HG03060 (cell line): ENCODE measurements around the gene ZMYND8.

Source experiments
- ATAC-seq: cut with Tn5 transposase; IDR thresholded peaks from one replicate; pipeline ENCODE4 v1.9.1; 2021; ENCODE audit warnings: low read depth, moderate number of reproducible peaks; ENCODE audit not compliant: unreplicated experiment

Gene ZMYND8

DNA sequence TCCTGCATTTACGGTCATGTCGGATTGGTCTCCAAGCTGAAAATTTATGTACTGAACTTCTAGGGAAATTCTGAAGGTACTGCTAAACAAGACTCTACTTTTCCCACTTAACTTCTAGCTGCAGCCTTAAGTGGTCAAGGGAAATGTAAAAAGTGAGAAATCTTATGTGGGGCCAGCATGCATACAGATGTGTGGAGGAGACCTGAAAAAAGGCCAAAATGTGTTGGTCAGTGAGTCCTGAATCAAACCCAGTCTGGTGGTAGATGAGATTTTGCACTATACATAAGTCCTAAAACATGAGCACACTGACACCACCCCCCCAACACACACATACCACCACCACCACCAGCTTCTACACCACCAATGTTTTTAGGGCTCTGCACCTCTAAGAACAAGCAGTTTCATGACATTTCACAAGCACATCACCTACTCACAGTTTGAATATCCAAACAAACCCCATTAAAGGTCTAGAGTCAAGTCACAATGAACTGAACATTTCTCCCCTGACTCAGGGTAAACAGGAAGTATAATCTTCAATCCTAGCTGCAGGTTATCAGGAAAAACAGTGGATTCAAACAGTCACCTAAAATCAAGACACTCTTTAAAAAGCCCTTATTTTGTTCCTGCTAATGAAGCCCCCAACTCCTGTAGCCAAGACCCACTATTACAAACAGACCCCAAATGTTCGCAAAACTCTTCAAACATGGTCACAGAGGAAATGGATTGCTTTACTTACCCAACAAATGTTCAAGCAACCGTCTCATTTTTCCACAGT, 1.6 kb downstream of the ZMYND8 start:
- no peak for ATAC-seq

DNA sequence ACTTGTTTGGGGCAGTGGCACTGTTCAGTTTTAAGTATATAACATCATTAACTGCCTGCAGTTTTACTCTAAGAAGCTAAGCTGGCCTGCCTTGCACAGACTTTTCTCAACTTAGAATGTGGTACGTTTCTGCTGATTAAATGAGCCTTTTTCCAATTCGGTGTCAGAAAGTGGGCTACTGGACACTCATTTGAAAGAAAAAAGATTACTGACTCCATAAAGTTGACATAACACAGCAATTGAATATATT, 2.1 kb downstream of the ZMYND8 start:
- no peak for ATAC-seq

DNA sequence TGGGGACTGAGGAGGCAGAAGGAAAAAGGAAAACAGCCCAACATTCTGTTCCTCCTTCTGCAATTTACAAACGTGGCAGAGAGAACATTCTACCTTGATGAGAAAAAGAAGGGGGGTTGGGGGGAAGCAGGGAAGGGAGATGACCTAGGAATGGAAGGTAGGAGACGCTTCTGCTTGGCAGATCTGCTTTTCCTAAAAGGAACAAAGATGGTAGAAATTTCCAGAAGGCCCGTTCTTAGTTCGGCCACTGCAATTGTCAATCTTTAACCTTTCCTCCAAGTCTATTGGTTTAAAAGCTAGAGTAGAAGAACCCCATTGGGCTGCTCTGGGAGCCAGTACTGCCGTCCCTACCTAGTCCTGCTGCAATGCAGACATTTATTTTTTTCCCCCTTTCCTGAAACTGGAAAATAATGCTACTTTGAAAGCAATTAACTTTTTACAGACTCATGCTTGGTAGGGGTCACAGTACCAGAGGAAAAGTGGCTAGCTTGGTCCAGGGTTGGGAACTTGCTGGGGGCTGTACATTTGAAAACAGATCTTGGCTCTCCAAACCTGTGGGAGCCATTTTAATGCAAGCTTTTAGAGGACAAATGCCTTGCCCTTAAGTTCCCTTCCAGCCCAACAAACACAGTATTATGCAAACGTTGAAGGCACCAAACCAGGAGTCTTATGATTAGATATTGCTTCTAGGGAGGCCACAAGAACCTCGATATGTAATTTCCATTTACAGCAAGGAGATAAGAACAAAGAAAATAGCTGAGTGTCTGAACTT, 2.6 kb downstream of the ZMYND8 start:
- no peak for ATAC-seq

GRCh38 chr20:47353239-47353691, 3.2 kb downstream of the ZMYND8 start:
- ATAC-seq, result no peak

DNA sequence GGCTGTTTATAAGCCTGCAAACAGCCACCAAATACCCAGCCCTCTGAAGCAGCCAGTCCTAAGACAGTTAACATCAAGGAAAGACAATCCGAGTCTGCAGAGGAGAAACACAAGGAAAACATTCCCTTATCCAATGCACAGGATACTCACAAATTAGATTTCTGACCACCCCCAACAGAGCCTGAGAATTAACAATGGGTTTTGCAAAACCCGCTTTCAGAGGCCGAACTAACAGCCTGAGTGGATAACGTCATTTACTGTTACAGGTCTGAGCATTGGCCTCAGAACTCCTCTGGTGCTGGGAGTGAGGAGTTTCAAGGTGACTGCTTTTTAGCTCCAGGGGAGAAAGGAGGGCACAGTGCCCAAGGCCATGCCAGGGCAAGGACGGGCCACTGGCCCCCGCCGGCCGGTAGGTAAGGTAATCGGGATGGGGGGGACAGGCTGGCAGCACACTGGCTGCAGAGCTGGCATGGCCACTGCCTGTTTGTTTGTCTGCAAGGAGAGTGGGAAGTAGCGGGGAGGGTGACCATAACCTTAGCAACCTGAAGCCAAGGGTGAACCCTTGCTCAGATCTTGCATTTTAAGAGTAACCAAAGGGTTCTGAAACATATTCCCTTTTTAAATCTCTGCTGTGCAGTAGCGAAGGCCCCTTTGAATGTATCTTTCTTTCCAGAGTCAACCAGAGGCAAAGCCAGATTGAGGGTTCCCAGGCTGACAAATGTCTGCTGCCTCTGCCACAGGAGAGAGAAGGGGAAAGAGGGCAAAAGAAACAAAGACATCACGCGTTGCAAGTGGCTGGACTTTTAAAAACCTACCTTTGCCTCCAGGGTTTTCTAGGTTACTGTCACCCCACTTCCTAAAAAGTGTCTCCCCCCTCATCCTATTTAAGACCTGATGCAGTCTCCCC, 3.9 kb downstream of the ZMYND8 start:
- ATAC-seq, result no peak

DNA sequence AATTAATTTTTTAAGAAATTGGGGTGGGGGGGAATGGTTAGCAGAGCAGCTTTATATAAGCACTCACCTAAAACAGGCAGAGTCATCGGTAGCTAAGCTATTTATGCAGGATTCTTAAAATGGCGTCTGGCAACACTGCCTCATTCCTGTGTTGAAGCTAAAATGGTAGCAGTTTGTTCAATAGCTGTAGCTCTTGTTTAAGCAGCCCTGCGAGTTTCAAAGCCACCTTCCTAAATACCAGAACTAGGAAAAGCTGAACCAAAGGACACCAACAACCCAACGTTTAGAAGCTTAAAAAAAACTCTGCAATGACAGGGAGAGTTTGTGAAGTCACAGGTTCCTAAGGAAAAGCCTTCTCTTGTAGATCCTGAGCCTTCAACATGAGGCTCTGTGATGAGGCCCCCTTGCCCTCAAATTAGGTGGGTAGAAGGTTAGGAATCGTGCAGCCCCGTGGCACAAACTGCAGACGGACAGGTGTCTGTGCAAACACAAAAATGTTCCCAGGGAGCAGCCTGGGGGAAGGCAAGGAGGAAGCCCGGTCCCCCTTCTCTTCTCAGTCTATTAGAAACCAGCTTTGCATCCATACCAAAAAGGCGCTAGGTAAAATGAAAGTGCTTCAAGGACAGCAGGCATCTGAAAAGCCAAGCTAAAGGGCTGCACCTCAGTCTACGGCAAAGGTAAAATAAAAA, 4.7 kb downstream of the ZMYND8 start:
- no peak for ATAC-seq

GRCh38 chr20:47350691-47351545, 5.6 kb downstream of the ZMYND8 start:
- no peak for ATAC-seq

GRCh38 chr20:47350181-47350550, 6.3 kb downstream of the ZMYND8 start:
- ATAC-seq, result no peak

GRCh38 chr20:47349365-47350180, 6.9 kb downstream of the ZMYND8 start:
- ATAC-seq, result no peak

DNA sequence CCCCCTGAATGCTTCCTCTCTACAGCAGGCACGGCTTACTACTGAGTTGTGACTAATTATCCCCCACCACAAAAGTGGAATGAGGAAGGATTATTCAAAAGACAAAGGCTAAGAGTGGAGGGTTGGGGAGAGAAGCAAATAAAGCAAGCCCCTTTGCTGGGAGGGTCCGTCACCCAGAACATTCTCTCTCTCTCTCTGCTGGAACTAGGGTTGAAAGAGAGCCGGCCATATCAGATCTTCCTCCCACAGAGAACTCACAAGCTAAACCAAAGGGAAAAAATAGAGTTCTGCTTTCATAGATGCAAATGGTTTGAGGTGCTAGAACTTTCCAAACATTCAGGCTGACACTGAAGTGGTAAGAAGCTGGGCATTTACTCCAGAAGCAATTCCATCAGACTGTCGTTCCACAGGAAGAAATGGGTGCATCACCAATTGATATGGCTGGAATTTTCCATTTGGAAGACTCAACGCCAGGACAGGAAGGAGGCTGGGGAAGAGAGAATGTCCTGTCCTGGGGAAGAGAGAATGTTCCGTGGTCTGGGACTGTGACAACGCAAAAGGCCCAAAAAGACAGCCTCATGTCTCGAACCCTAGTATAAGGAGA, 7.9 kb downstream of the ZMYND8 start:
- no peak for ATAC-seq

- no peak for ATAC-seq
Measured at GRCh38 chr20:47347661-47348435, 8.7 kb downstream of the ZMYND8 start.

GRCh38 chr20:47346172-47346571, 10.3 kb downstream of the ZMYND8 start:
- ATAC-seq, result no peak

- no peak for ATAC-seq
Measured at GRCh38 chr20:47345214-47345613, 11.3 kb downstream of the ZMYND8 start.

- ATAC-seq, result no peak
Measured at GRCh38 chr20:47343007-47343472, 13.5 kb downstream of the ZMYND8 start.

- ATAC-seq, result no peak
Measured at GRCh38 chr20:47338131-47338628, 18.3 kb downstream of the ZMYND8 start.

GRCh38 chr20:47337413-47337812, 19.1 kb downstream of the ZMYND8 start:
- ATAC-seq, result no peak

GRCh38 chr20:47336129-47336754, 20.3 kb downstream of the ZMYND8 start:
- ATAC-seq, result no peak
